Karpas-422 (cell line): ENCODE measurements around the gene HDDC2. TPM values are rescaled to one million over a fixed set of nuclear protein-coding genes. Genes with fewer than 3 reads are reported as not detected.

Experiments
- total RNA-seq: library from RNA; depleted of rRNA; stranded (reverse); fragments of >200 nt; shearing (Covaris generic); gene quantifications from 2 replicates; pipeline ENCODE4 v1.2.3, GENCODE V29; 2014; ENCODE audit warnings: low replicate concordance; rRNA removed

HDDC2 gene
- total RNA-seq, 1 experiment from 2014 or later, result 167 TPM

Other genes with a start within 250 kb of the HDDC2 start
- gene TPD52L1, start 148.2 kb downstream of the HDDC2 start, total RNA-seq, result not detected in 2 replicates